CD4-positive, CD25-positive, alpha-beta regulatory T cell (primary cell): ENCODE results near the gene DDIT4L. TPM values are rescaled to one million over a fixed set of nuclear protein-coding genes. Genes with fewer than 3 reads are reported as not detected.

Experiments used
- polyA plus RNA-seq, 4 donors: library from polyadenylated mRNA; unstranded; fragments of 300-500 nt; fragmentation: Illumina TruSeq; gene quantifications; one replicate each; pipeline ENCODE4 v1.2.3, GENCODE V29; 2021
- total RNA-seq: library from RNA; stranded (reverse); gene quantifications from one replicate; pipeline ENCODE4 v1.2.3, GENCODE V29; 2022

DDIT4L gene
- total and polyA plus RNA-seq, 5 donors from 2014 or later, result not detected

Other genes starting within 250 kb of the DDIT4L start
- gene DNAJB14, start 243.8 kb downstream of the DDIT4L start, total RNA-seq, result 66.1 TPM
- 10 to 100 TPM; 50.3 to 58.4 (median 53.0) TPM for gene DNAJB14, start 243.8 kb downstream of the DDIT4L start, polyA plus RNA-seq
- gene H2AZ1, start 240.2 kb downstream of the DDIT4L start, total RNA-seq, result 143 TPM
- 100 to 1,000 TPM; 468 to 637 (median 518) TPM for gene H2AZ1, start 240.2 kb downstream of the DDIT4L start, polyA plus RNA-seq